Activated naive CD8-positive, alpha-beta T cell (primary cell): ENCODE measurements around the gene IKBKE.
A peak's percentile ranks its signal among the peaks of the same experiment; 100 is the strongest.

Experiments
- H3K27ac Mint-ChIP-seq: one replicate; pipeline ENCODE4 v1.8.0; 2021; ENCODE audit warnings: mixed read lengths
- H3K27me3 Mint-ChIP-seq: one replicate; pipeline ENCODE4 v1.8.0; 2021; ENCODE audit warnings: mixed read lengths
- H3K36me3 Mint-ChIP-seq: one replicate; pipeline ENCODE4 v1.8.0; 2021; ENCODE audit warnings: mixed read lengths
- H3K4me1 Mint-ChIP-seq: one replicate; pipeline ENCODE4 v1.8.0; 2021; ENCODE audit warnings: low read depth, mixed read lengths
- H3K4me3 Mint-ChIP-seq: one replicate; pipeline ENCODE4 v1.8.0; 2021; ENCODE audit warnings: mild to moderate bottlenecking, mixed read lengths
- H3K9me3 Mint-ChIP-seq: one replicate; pipeline ENCODE4 v1.8.0; 2021; ENCODE audit warnings: low read depth, mixed read lengths

The IKBKE gene

GRCh38 chr1:206492589-206492988, 22.3 kb downstream of the IKBKE start:
- Mint-ChIP-seq H3K27me3 (no peaks in the 10 kb centered on the region), H3K36me3 (no peaks in the 10 kb centered on the region), H3K9me3 (no peaks in the 10 kb centered on the region), H3K4me1 (peaks cover 5% of the 10 kb centered on the region), H3K4me3 (no peak overlapping the region), H3K27ac (peak overlapping the region; percentile 46)

GRCh38 chr1:206493279-206493678, 23.0 kb downstream of the IKBKE start:
- no peak overlapping the region for H3K4me3 Mint-ChIP-seq
- H3K4me1 Mint-ChIP-seq, result peaks cover 5% of the 10 kb centered on the region
- no peaks in the 10 kb centered on the region for H3K9me3 Mint-ChIP-seq
- H3K36me3 Mint-ChIP-seq, result no peaks in the 10 kb centered on the region
- H3K27me3 Mint-ChIP-seq, result no peaks in the 10 kb centered on the region
- no peak overlapping the region for H3K27ac Mint-ChIP-seq

GRCh38 chr1:206495011-206495461, 24.8 kb downstream of the IKBKE start:
- no peaks in the 10 kb centered on the region for H3K9me3 Mint-ChIP-seq
- no peaks in the 10 kb centered on the region for H3K27me3 Mint-ChIP-seq
- no peak overlapping the region for H3K4me3 Mint-ChIP-seq
- H3K27ac Mint-ChIP-seq, result peak overlapping the region; percentile 46
- H3K36me3 Mint-ChIP-seq, result no peaks in the 10 kb centered on the region
- H3K4me1 Mint-ChIP-seq, result peaks cover 4% of the 10 kb centered on the region

GRCh38 chr1:206495493-206496046, 25.3 kb downstream of the IKBKE start:
- Mint-ChIP-seq H3K9me3 (no peaks in the 10 kb centered on the region), H3K4me3 (no peak overlapping the region), H3K36me3 (no peaks in the 10 kb centered on the region)

GRCh38 chr1:206496131-206496793, 26.0 kb downstream of the IKBKE start:
- Mint-ChIP-seq H3K27ac (peak overlapping the region; percentile 89), H3K27me3 (no peaks in the 10 kb centered on the region), H3K9me3 (no peaks in the 10 kb centered on the region), H3K4me1 (peaks cover 4% of the 10 kb centered on the region), H3K4me3 (no peak overlapping the region), H3K36me3 (no peaks in the 10 kb centered on the region)

More at GRCh38 chr1:206495493-206496046, 25.3 kb downstream of the IKBKE start:
- no peaks in the 10 kb centered on the region for H3K27me3 Mint-ChIP-seq
- H3K4me1 Mint-ChIP-seq, result peaks cover 4% of the 10 kb centered on the region
- peak overlapping the region; percentile 89 for H3K27ac Mint-ChIP-seq

- H3K9me3 Mint-ChIP-seq, result no peaks in the 10 kb centered on the region
- no peaks in the 10 kb centered on the region for H3K27me3 Mint-ChIP-seq
- H3K27ac Mint-ChIP-seq, result no peak overlapping the region
- no peaks in the 10 kb centered on the region for H3K36me3 Mint-ChIP-seq
- no peak overlapping the region for H3K4me3 Mint-ChIP-seq
- H3K4me1 Mint-ChIP-seq, result peaks cover 4% of the 10 kb centered on the region
Measured at GRCh38 chr1:206497363-206497762, 27.1 kb downstream of the IKBKE start.

- no peaks in the 10 kb centered on the region for H3K27me3 Mint-ChIP-seq
- peaks cover 5% of the 10 kb centered on the region for H3K4me1 Mint-ChIP-seq
- no peak overlapping the region for H3K4me3 Mint-ChIP-seq
- no peaks in the 10 kb centered on the region for H3K9me3 Mint-ChIP-seq
- H3K27ac Mint-ChIP-seq, result no peak overlapping the region
- no peaks in the 10 kb centered on the region for H3K36me3 Mint-ChIP-seq
Measured at GRCh38 chr1:206497774-206498173, 27.5 kb downstream of the IKBKE start.

GRCh38 chr1:206498685-206499084, 28.4 kb downstream of the IKBKE start:
- Mint-ChIP-seq H3K9me3 (no peaks in the 10 kb centered on the region), H3K4me1 (peaks cover 11% of the 10 kb centered on the region), H3K27ac (peak overlapping the region; percentile 0), H3K4me3 (no peak overlapping the region), H3K27me3 (no peaks in the 10 kb centered on the region), H3K36me3 (no peaks in the 10 kb centered on the region)

GRCh38 chr1:206500046-206500445, 29.8 kb downstream of the IKBKE start:
- Mint-ChIP-seq H3K36me3 (no peaks in the 10 kb centered on the region), H3K27ac (no peak overlapping the region), H3K9me3 (no peaks in the 10 kb centered on the region), H3K4me3 (no peak overlapping the region), H3K27me3 (no peaks in the 10 kb centered on the region), H3K4me1 (peaks cover 23% of the 10 kb centered on the region)

- Mint-ChIP-seq H3K36me3 (no peaks in the 10 kb centered on the region), H3K4me3 (no peak overlapping the region), H3K9me3 (no peaks in the 10 kb centered on the region), H3K4me1 (peaks cover 31% of the 10 kb centered on the region), H3K27ac (no peak overlapping the region), H3K27me3 (no peaks in the 10 kb centered on the region)
Measured at GRCh38 chr1:206501881-206502280, 31.6 kb downstream of the IKBKE start.

- H3K4me1 Mint-ChIP-seq, result peaks cover 30% of the 10 kb centered on the region
- no peaks in the 10 kb centered on the region for H3K9me3 Mint-ChIP-seq
- no peak overlapping the region for H3K27ac Mint-ChIP-seq
- H3K36me3 Mint-ChIP-seq, result no peaks in the 10 kb centered on the region
- H3K27me3 Mint-ChIP-seq, result no peaks in the 10 kb centered on the region
- no peak overlapping the region for H3K4me3 Mint-ChIP-seq
Measured at GRCh38 chr1:206502403-206502802, 32.1 kb downstream of the IKBKE start.

- H3K4me1 Mint-ChIP-seq, result peaks cover 30% of the 10 kb centered on the region
- H3K9me3 Mint-ChIP-seq, result no peaks in the 10 kb centered on the region
- no peaks in the 10 kb centered on the region for H3K36me3 Mint-ChIP-seq
- no peaks in the 10 kb centered on the region for H3K27me3 Mint-ChIP-seq
- H3K27ac Mint-ChIP-seq, result no peak overlapping the region
- no peak overlapping the region for H3K4me3 Mint-ChIP-seq
Measured at GRCh38 chr1:206502812-206503211, 32.5 kb downstream of the IKBKE start.

- no peak overlapping the region for H3K4me3 Mint-ChIP-seq
- H3K9me3 Mint-ChIP-seq, result no peaks in the 10 kb centered on the region
- H3K36me3 Mint-ChIP-seq, result no peaks in the 10 kb centered on the region
- H3K27ac Mint-ChIP-seq, result peak overlapping the region; percentile 54
- peaks cover 1% of the 10 kb centered on the region for H3K27me3 Mint-ChIP-seq
- peaks cover 38% of the 10 kb centered on the region for H3K4me1 Mint-ChIP-seq
Measured at GRCh38 chr1:206503591-206504362, 33.5 kb downstream of the IKBKE start.

- Mint-ChIP-seq H3K36me3 (no peaks in the 10 kb centered on the region), H3K4me1 (peaks cover 42% of the 10 kb centered on the region), H3K9me3 (no peaks in the 10 kb centered on the region), H3K4me3 (no peak overlapping the region), H3K27ac (no peak overlapping the region), H3K27me3 (peaks cover 5% of the 10 kb centered on the region)
Measured at GRCh38 chr1:206504363-206504713, 34.1 kb downstream of the IKBKE start.

- Mint-ChIP-seq H3K27ac (no peak overlapping the region), H3K4me3 (peak overlapping the region; percentile 74), H3K36me3 (no peaks in the 10 kb centered on the region), H3K27me3 (peaks cover 16% of the 10 kb centered on the region), H3K4me1 (peaks cover 46% of the 10 kb centered on the region), H3K9me3 (no peaks in the 10 kb centered on the region)
Measured at GRCh38 chr1:206505702-206506355, 35.6 kb downstream of the IKBKE start.
